8988T (cell line): ENCODE results near the gene UMPS.
"Not testable (repeated sequence)": the region's sequence is repeated elsewhere in the genome, so short reads cannot be mapped to it uniquely, and the experiment has no call there.

Source experiments
- DNase-seq: peaks from one replicate; pipeline ENCODE4 v3.0.0; 2011

The UMPS gene

DNA sequence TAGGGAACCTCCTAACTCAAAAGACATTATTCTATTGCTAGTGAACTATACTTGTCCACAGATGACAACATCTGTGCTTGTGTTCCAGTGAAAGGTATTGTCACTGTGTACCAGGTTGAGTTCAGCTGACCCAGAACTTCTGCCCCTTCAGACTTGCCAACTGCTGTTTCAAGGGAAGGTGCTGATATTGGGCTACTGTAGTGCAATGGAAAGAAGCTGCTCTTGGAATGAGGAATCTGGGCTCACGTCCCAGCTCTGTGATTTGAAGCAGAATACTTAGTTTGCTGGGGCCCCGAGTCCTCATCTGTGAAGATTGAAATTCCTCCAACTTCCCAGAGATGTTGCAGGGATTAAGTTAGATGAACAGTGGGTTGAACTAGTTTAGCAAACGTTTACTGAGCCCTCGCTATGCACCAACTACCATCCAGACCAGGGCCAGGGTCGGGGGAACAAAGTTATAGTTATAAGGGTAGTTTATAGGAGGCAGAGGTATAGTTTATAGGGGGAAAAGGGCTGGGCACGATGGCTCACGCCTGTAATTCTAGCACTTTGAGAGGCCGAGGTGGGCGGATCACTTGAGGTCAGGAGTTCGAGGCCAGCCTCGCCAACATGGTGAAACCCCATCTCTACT is 15.9 kb upstream of the UMPS start:
- no peak for DNase-seq

DNA sequence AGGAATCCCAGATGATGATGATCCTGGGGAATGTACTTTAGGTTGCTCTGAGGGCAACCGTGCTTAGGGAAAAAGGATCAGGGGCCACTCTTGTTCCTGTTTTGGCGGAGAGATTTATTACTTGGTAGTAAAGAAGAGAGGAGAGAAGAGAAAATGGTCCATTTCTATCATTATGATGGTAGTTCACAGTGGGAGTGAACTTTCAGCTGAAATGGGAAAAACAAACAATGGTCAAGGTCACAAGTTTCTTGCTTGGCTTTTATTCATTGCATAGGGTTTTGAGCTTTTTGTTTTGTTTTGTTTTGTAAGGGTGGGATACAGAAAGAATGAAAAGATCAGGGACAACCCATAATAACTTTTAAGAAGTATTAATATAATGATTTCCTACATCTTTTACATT is 7.7 kb upstream of the UMPS start:
- no peak for DNase-seq

DNA sequence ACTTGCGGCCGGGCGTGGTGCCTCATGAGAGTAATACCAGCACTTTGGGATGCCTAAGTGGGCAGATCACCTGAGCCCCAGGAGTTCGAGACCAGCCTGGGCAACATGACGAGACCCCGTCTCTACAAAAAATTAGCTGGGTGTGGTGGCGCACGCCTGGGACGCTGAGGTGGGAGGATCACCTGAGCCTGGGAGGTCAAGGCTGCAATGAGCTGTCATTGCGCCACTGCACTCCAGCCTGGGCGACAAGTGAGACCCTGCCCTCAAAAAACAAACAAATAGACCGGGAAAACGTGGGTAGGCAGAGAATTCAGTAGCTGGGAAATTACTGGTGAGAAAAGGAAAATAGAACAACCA is 667 bp downstream of the UMPS start:
- no peak for DNase-seq

DNA sequence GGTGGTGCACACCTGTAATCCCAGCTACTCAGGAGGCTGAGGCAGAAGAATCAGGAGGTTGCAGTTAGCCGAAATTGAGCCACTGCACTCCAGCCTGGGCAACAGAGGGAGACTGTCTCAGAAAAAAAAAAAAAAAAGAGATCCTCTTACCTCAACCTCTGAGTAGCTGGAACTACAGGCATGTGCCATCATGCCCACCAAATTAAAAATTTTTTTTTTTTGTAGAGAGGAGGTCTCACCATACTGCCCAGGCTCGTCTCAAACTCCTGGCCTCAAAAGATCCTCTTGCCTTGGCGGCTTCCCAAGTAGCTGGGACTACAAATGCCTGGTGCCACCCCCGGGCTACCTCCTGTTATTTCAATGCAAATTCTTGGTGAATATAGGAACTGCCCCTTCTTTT is 1.5 kb downstream of the UMPS start:
- DNase-seq = no peak

DNA sequence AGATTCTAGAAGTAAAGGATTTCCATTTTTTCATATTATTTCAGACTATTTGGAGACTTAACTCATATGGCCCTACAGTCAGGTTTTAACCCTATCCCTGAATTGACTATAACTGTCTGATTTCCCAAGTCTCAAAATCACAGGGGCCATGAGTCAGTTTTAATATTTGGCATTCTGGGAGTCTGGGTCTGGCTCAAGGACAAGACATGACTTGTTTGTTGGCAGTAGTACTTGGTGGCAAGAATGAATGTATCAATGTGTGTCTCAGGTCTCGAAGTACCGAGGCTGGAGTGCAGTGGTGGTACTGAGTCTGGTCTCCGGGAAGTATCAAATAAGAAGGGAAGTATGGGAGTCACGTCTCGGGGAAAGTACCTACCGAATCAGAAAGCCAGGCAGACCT is 10.8 kb downstream of the UMPS start:
- no peak for DNase-seq

DNA sequence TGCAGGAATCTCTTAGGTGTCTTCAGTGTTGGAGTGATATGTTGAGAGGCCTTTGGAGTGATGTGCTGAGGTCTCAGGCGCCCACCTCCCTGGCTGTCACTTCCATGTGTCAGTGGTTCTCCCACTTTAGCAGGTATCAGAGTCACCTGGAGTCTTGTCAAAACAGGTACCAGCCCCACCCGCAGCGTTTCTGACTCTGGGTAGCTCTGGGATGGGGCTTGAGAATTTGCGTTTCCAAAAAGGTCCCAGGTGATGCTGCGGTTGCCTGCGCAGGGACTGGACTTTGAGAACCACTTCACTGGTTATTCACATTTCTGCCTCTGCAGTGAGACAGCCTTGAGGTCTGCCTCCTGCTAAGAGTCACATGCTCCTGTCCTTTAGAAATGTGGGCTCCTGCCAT is 15.5 kb downstream of the UMPS start:
- no peak for DNase-seq

DNA sequence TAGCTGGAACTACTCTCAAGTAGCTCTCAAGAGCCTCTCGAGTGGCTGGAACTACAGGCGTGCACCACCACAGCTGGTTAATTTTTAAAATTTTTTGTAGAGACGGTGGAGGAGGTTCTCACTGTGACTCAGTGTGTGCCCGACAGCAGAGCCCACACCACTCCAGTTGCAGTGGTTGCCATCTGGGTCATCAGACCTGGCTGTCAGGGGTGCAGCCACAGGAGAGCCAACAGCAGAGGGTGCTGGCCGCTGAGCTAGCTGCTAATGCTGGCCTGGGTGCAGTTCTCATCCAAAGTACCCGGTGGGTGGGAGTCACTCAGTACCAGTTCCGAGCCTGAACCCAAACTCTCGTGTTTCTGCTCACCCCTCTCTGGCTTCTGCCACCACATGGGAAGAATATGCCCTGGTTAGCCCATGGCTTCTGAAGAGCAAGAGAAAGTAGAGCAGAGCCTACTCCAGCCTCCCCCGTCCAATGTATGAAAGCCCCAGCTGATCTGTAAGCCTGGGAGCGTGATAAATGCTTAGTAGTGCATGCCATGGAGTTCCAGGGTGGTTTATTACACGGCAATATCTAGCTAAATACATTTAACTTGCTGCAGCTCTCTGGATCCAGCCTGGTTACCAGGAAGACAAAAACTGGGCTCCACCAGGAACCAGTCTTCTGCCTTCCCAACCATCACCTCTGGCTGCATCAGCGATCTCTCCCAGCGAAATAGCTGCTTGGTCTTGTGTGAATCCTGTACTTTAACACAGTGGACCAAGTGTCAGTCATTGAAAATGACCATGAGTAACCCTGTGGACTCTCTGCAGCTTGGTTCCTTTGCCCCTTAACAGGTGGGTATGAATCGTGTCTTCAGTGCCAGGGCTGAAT is 17.1 kb downstream of the UMPS start:
- DNase-seq = no peak

DNA sequence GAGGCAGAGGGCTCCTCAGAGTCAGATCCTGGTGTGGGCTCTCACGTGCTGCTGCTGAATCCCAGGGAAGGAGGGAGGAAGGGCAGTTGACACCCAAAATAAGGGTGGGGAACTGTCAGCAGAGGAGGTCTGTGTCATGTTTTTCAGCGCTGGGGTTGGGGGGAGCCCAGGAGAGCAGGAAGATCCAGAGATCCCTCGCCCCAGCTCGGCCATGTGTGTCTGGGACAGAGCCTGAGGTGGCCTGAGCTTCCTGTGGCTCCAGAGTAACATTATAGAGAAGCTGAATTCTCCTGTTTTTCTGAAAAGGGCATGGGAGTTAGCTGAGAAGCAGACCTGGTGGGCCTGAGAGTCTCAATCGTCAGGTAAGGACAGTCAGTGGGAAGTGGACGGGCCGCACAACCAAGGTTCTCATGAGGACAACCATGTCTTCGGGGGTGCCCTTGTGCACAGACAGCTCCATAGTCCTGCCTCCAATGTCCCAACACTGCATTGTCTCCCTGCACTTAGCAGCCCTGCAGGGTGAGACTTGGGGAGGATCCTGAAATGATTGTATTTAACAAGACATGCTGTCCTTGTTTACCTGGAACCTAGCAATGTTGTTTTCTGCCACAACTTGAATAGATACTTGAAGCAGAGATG is 18.4 kb downstream of the UMPS start:
- no peak for DNase-seq

DNA sequence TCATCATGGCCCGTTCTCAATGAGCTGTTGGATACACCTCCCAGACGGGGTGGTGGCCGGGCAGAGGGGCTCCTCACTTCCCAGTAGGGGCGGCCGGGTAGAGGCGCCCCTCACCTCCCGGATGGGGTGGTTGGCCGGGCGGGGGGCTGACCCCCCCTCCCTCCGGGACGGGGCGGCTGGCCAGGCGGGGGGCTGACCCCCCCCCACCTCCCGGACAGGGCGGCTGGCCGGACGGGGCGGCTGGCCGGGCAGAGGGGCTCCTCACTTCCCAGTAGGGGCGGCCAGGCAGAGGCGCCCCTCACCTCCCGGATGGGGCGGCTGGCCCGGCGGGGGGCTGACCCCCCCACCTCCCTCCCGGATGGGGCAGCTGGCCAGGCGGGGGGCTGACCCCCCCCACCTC is 19.6 kb downstream of the UMPS start:
- DNase-seq = not testable (repeated sequence)

DNA sequence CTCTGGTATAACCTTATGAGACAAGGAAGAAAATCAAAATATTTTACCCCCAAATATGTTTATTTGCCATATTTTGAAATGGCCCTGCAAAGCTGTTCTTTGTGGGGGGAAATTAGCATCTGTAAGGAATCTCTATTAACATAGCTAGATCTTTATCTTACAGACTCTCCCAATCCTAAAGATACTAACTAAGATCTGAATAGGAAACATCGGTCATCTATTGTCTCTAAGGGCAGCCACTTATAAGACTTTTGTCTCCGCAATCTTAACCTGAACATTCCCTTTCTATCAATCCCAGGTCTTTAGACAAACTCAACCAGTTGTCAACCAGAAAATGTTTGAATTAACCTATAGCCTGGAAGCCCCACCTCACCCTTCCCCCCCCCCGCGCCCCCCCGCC is 21.2 kb downstream of the UMPS start:
- DNase-seq = no peak

DNA sequence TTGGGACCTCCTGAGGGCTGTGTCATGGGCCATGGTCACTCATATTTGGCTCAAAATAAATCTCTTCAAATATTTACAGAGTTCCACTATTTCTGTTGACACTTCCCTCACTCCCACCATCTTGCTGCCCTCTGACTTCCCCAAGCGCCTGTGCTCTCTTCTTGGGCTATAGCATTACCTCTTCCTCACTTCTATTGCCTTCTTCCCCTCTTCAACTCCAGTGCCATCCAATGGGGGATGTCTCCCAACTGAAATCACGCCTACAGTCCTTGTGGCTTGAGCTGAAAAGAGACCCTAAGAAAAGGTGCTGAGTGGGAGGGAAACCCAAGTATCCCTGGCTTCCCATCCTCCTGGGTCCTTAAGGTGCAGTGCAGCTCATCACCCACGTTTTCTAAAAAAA is 21.8 kb downstream of the UMPS start:
- DNase-seq = no peak

DNA sequence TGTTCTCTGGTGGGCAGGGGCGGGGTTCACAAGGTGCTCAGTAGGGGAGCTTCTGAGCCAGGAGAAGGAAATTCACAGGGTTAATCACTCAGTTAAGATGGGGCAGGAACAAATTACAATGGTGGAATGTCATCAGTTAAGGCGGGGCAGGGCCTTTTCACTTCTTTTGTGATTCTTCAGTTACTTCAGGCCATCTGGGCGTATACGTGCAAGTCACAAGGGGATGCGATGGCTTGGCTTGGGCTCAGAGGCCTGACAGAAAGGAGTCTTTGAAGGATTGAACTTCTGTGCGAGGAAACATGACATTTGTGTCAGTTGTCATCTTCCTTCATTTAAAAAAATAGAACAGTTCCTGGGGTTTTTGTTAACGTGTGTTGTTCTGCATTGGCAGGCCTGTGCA is 27.7 kb downstream of the UMPS start:
- not testable (repeated sequence) for DNase-seq

DNA sequence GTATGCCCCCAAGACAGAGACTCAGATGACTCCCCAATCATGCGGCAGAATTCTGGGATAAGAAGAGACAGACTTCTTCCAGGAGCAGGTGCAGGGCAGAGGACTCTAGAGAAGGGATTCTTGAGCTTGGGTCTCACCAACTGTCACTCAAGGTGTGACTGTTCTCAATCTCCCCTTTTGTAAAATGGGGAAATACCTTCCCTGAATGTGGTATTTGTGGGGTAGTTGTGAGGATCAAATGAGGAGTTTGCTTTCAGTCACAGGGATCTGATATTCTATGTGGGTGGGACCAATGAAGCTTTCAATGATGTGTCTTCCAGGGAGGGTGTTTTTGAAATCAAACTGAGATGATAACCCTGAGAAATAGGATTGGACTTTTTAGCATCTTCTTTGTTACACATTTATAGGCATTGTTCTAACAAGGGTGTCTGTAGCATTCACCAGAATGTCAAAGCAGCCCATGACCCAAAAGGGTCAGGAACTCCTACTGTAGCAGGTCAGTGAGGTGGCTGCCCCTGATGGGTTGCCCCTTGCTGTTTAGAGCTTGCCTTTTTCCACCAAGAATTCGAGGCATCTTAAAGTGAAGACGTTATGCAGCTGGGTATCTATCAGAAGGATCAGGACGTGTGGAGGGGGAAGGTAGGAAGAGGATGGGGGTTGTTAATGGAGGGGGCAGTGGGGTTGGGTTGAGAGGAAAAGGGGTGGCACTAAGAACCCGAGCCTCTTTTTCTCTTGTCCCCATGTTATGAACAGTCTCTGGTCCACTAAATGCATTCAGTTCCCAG is 28.8 kb downstream of the UMPS start:
- DNase-seq = no peak

DNA sequence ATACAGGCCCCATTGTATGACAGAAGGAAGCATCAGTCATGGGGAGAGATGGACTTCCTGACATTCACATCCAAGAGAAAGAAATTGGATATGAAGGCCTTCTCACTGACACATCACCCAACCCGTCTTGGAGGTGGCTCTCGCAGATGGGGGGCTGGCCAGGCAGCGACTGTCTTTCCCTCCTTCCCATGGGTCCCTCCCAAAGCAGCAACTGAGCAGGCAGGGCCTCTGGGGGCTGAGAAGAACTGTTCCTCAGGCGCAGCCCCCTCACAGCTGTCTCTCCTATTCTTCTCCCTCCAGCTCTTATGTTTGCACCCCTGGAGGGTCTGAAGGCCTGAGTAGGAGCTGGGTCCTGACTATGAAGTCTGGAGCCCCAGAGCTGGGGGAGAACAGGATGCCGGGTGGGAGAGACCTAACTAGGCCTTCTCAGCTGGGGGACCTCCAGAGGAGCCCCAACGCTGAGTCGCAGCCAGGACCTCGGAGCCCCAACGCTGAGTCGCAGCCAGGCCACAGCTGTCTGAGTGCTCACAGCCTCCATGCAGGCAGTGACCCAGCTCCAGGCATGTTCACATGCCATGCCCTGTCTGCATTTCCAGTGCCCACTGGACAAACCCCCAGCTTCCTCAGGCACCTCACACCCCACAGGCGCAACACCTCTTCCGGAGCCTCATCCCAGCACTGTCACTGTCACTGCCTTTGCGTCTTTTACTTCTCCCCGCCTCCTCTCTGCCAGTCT is 29.6 kb downstream of the UMPS start:
- DNase-seq = no peak

DNA sequence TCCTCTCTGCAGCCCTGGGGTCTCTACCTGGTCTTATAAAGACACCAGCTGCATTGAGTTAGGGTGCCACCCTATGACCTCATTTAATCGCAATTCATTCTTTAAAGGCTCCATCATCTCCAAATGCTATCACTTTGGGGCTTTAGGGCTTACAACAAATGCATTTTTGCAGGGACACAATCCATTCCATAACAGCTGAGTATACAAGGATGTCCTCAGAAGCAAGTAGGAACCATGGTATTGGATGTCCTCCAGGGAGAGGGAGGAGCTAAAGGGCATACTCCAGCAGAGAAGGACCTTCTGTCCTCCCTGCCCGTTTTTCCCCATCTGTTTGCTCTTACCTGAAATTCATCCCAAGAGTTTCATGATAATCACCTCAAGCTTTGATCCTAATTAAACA is 30.3 kb downstream of the UMPS start:
- no peak for DNase-seq

DNA sequence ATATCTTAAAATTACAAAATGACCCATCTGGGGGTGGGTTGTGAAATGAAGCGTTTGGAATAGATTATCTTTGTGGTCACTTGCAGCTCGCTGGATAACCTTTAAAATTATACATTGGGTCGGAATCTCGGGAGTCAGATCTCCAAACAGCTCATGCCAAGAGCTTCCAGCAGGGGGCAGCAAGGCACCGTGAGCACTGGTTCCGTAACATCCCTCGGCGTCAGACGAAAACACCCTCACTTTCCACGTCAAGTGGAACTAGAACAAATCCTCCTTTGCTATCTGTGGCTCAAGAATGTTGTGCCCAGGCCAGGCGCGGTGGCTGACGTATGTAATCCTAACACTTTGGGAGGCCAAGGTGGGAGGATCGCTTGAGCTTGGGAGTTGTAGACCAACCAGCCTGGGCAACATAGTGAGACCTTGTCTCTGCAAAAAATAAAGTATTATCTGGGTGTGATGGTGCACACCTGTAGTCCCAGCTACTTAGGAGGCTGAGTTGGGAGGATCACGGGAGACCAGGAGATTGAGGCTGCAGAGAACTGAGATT is 31.1 kb downstream of the UMPS start:
- peak; percentile 59 for DNase-seq

DNA sequence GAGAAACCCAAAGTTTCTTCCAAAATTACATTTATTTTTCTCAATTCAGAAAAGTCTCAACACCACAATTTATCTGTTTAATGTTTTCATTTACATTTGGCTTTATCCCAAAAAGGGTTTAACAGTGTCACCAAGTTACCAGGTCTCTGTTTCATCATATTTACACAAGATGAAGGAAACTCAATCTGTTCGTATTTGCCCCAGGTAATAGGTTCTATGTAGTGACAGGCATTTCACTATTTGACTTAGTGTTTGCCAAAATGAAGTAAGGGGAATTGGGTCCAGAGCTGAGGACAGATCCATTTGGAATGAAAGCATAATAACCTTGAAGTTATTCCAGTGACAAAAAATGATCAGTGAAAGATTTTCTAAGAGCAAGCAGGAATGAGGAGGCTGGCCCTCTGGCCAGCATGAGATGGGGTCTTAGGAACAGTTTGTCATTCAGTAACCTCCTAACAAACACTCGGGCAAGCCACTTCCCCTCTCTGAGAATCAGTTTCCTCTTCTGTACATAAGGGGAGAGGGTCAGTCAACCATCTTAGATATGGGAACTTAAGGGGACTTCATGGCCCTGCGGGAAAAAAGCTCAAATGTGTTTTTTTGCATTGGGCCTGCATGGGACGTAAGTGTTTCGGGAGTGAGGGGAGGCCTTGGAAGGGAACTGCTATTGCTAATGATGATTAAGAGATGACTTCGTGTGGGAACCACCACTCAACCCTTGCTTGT is 31.8 kb downstream of the UMPS start:
- DNase-seq = no peak

DNA sequence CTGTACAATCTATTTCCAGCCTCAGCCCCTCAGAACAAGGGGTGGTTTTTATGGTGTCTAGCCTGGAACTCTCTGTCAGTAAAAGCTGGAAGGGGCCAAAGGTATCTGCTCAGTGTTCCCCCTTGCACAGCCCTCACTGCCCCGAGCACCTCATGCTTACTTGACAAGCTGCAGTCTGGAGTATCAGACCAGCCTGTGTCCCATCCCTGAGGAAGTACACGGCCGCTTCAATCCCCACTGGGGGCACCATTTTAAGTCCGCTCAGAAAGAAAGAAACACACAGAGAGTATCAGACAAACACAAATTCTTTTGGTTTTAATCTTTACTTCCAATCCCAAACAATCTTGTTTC is 32.4 kb downstream of the UMPS start:
- DNase-seq = no peak

DNA sequence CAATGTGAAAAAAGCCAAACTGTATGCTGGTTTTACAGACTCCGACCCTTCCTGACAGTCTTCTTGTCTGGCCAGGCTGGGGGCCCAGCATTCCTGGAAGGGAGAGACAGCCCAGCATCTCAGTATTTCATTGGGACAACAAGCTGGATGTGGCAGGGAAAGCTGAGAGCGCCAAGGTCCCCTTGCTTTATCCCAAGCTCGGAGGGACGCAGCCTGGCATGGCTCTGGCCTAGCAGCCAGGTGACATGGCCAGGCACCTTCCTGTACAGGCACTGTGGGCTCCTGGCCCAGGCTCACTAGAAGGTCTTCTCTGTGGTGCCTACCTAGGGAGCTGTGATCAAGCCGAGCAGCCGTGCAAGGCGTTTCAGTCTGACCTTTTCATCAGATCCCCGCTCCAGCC is 33.0 kb downstream of the UMPS start:
- no peak for DNase-seq

DNA sequence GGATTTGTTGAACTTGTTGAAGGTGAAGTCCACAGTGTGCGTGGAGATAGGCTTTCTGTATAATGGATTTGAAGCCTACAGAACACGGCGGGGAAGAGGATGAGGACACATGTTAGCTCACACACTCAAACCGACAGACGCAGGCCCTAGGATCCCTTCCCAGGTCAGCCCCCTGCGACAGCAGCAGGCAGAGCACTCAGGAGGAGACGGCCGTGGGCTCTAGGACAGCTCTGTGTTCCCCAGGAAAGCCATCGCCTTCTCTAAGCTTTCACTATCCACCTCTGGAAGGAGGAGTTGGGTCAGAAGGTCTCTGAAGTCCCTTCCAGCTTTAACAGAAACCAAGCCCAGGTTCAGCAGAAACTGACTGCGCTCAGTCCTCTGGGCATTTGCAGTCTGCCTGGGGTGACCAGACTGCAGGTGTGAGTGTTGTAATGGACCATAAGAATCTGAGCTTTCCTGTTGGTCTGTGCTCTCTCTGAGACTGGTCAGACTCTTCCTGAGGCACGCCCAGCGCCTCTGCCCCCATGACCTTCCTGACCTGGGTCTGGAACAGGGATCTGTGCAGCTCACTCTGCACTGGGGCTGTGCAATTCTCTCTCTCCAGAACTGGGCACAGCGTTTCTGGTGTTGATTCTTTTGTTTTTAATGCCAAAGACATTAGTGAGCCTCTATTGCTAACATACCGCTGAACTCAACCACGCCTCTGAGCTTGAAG is 33.5 kb downstream of the UMPS start:
- no peak for DNase-seq

DNA sequence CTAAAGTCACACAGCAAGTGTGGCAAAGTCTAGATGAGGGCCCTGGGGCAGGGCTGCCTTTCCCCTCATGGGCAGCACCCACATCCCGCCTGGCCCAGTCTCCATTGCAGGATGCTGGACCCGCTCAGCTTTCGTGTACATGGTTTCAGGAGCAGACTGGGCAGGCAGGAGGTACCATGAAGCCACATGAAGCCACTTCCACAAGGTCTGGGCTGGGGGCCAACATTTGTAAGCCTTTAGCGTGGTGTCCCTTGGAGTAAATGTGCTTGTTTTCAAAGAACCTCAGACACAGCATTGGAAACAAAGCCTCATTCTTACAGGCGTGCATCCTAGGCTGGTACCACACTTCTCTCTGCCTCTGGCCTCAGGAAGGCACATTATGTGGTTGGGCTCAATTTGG is 34.5 kb downstream of the UMPS start:
- DNase-seq = no peak
